CD8-positive, alpha-beta memory T cell (primary cell): ENCODE results near the gene BRI3. TPM values are rescaled to one million over a fixed set of nuclear protein-coding genes. Genes with fewer than 3 reads are reported as not detected.
A peak's percentile ranks its signal among the peaks of the same experiment; 100 is the strongest.
"Not testable (repeated sequence)": the region's sequence is repeated elsewhere in the genome, so short reads cannot be mapped to it uniquely, and the experiment has no call there.

Source experiments
- CTCF ChIA-PET: fragments of 350-600 bp; sonication (Branson Sonifier 250); formaldehyde crosslinking; loops from one replicate; lab custom pipeline; 2021; ENCODE audit warnings: antibody characterized with exemption; lab: Charles Lee
- POLR2A ChIA-PET: fragments of 350-600 bp; sonication (Branson Sonifier 250); formaldehyde crosslinking; loops from one replicate; lab custom pipeline; 2021; ENCODE audit warnings: antibody characterized with exemption; lab: Charles Lee
- DNase-seq, 5 donors: peaks; one replicate each; pipeline versions ENCODE4 v3.0.0 to v3.0.0-alpha.2; 2020 to 2022; ENCODE audit warnings: mixed read lengths in 1 of 5
- H3K27ac ChIP-seq: one replicate; pipeline ENCODE4 v1.7.0; 2013; ENCODE audit warnings: low read depth, mild to moderate bottlenecking, low read length, moderate library complexity
- H3K27me3 ChIP-seq: 2 replicates; pipeline ENCODE4 v1.7.0; 2013; ENCODE audit warnings: low read length, mild to moderate bottlenecking; ENCODE audit not compliant: insufficient read depth, poor library complexity, severe bottlenecking
- H3K36me3 ChIP-seq: 2 replicates; pipeline ENCODE4 v1.7.0; 2013; ENCODE audit warnings: mild to moderate bottlenecking, low read length, moderate library complexity; ENCODE audit not compliant: insufficient read depth
- H3K4me1 ChIP-seq: 2 replicates; pipeline ENCODE4 v1.7.0; 2013; ENCODE audit warnings: mild to moderate bottlenecking, low read length, moderate library complexity; ENCODE audit not compliant: insufficient read depth
- H3K4me3 ChIP-seq: 2 replicates; pipeline ENCODE4 v1.7.0; 2013; ENCODE audit warnings: mild to moderate bottlenecking, low read length
- H3K9me3 ChIP-seq: 2 replicates; pipeline ENCODE4 v1.7.0; 2013; ENCODE audit warnings: mild to moderate bottlenecking, low read length
- H3K27ac Mint-ChIP-seq, 8 donors: one replicate each; pipeline ENCODE4 v1.8.0; 2020 to 2021; ENCODE audit warnings: mixed read lengths in 8 of 8, mild to moderate bottlenecking in 6 of 8, inconsistent platforms in 3 of 8, moderate library complexity in 3 of 8
- H3K27me3 Mint-ChIP-seq, 2 donors: one replicate each; pipeline ENCODE4 v1.8.0; 2020 to 2021; ENCODE audit warnings: mixed read lengths in 2 of 2, mild to moderate bottlenecking in 1 of 2, moderate library complexity in 1 of 2
- H3K36me3 Mint-ChIP-seq, 3 donors: one replicate each; pipeline ENCODE4 v1.8.0; 2020 to 2021; ENCODE audit warnings: mixed read lengths in 3 of 3, inconsistent platforms in 1 of 3, mild to moderate bottlenecking in 1 of 3
- H3K4me1 Mint-ChIP-seq, 3 donors: one replicate each; pipeline ENCODE4 v1.8.0; 2020 to 2021; ENCODE audit warnings: mixed read lengths in 3 of 3, inconsistent platforms in 1 of 3, mild to moderate bottlenecking in 1 of 3
- H3K4me3 Mint-ChIP-seq, 7 donors: one replicate each; pipeline ENCODE4 v1.8.0; 2020 to 2021; ENCODE audit warnings: mixed read lengths in 7 of 7, mild to moderate bottlenecking in 6 of 7, moderate library complexity in 4 of 7, inconsistent platforms in 2 of 7
- H3K9me3 Mint-ChIP-seq, 5 donors: one replicate each; pipeline ENCODE4 v1.8.0; 2020 to 2022; ENCODE audit warnings: mixed read lengths in 5 of 5, mild to moderate bottlenecking in 3 of 5, moderate library complexity in 2 of 5, inconsistent platforms in 1 of 5
- polyA plus RNA-seq: library from polyadenylated mRNA; unstranded; fragments of 300-500 nt; fragmentation: Illumina TruSeq; gene quantifications from one replicate; pipeline ENCODE4 v1.2.3, GENCODE V29; 2021
- total RNA-seq, 2 experiments: library from RNA; stranded (reverse); gene quantifications; one replicate each; pipeline ENCODE4 v1.2.3, GENCODE V29; 2021

Gene BRI3
- total and polyA plus RNA-seq, 3 experiments from 2014 or later = 15.4 to 65.0 (median 58.4) TPM

DNA sequence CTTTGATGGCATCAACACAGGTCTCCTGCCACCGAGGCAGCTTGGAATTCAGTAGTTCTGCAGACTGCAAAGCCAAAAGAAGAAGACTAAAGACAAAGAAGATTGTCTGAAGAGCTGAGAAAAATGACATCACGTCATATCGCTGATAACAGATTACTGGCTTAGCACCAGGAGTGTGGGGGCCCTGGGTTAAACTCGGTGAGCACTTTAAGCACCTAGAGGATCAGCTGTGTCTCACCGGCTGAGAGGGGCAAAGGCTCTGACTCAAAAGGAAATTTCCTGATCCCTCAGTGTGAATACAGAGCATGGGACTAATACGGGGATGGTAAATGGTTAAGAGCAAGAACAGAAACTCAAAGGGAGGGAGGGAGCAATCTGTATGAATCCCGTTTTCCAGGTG is 30.7 kb downstream of the BRI3 start:
- H3K27ac Mint-ChIP-seq = no peak overlapping the region
- Histone ChIP-seq H3K36me3 (no peaks in the 10 kb centered on the region), H3K27ac (no peak overlapping the region), H3K27me3 (no peaks in the 10 kb centered on the region), H3K9me3 (no peaks in the 10 kb centered on the region), H3K4me3 (no peak overlapping the region), H3K4me1 (no peaks in the 10 kb centered on the region)
- H3K36me3 Mint-ChIP-seq = peaks cover 0 to 2% (median 0%) of the 10 kb centered on the region in 3 donors
- peaks cover 0 to 3% (median 0%) of the 10 kb centered on the region in 5 donors for H3K9me3 Mint-ChIP-seq
- H3K4me1 Mint-ChIP-seq = no peaks in the 10 kb centered on the region
- H3K27me3 Mint-ChIP-seq = no peaks in the 10 kb centered on the region
- H3K4me3 Mint-ChIP-seq = no peak overlapping the region
- DNase-seq = no peak
- POLR2A ChIA-PET = no interaction called here
- CTCF ChIA-PET = no interaction called here

- Mint-ChIP-seq H3K27ac (no peak overlapping the region), H3K36me3 (no peaks in the 10 kb centered on the region), H3K9me3 (peaks cover 0 to 3% (median 0%) of the 10 kb centered on the region in 5 donors), H3K4me1 (no peaks in the 10 kb centered on the region), H3K4me3 (no peak overlapping the region), H3K27me3 (peaks cover 0 to 4% of the 10 kb centered on the region in 2 donors)
- no peak overlapping the region for H3K27ac ChIP-seq
- H3K4me1 ChIP-seq = no peaks in the 10 kb centered on the region
- H3K4me3 ChIP-seq = no peak overlapping the region
- DNase-seq = no peak
- ChIA-PET POLR2A (no interaction called here), CTCF (no interaction called here)
- no peaks in the 10 kb centered on the region for H3K27me3 ChIP-seq
- H3K36me3 ChIP-seq = no peaks in the 10 kb centered on the region
- no peaks in the 10 kb centered on the region for H3K9me3 ChIP-seq
Measured at GRCh38 chr7:98314469-98314868, 33.0 kb downstream of the BRI3 start.

DNA sequence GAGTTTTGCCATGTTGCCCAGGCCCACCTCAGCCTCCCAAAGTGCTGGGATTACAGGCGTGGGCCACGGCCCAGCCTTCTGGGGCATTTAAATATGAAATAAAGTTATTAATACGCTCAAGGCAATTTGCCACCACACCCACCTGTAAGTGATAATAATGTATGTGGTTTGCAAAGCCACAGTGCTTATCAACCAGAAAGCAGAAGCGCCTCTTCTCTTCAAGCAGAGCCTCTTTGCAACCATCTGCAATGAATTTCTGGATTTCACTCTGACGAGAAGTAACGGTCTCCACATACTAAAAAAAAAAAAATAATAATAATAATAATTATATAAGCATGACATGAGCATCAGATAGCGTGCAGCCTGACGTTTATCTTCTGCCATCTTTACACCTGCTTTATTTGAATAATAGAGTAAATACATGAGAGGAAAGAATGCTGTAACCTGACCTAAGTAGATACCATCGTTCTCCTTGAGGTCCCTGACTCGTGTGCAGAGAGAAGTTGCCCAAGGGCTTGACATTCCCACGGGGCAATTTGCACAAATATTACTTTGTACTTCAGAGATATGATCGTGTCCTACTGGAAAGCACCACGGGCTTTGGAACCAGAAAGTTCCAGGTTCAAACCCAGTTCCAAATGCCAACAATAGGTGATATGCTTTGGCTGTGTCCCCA is 34.0 kb downstream of the BRI3 start:
- Histone ChIP-seq H3K27ac (no peak overlapping the region), H3K36me3 (no peaks in the 10 kb centered on the region), H3K4me1 (no peaks in the 10 kb centered on the region), H3K27me3 (no peaks in the 10 kb centered on the region), H3K9me3 (no peaks in the 10 kb centered on the region), H3K4me3 (no peak overlapping the region)
- CTCF ChIA-PET = no interaction called here
- Mint-ChIP-seq H3K4me1 (no peaks in the 10 kb centered on the region), H3K27ac (no peak overlapping the region), H3K27me3 (peaks cover 0 to 4% of the 10 kb centered on the region in 2 donors), H3K36me3 (no peaks in the 10 kb centered on the region), H3K4me3 (no peak overlapping the region), H3K9me3 (peaks cover 0 to 3% (median 0%) of the 10 kb centered on the region in 5 donors)
- DNase-seq = no peak
- POLR2A ChIA-PET = no interaction called here

DNA sequence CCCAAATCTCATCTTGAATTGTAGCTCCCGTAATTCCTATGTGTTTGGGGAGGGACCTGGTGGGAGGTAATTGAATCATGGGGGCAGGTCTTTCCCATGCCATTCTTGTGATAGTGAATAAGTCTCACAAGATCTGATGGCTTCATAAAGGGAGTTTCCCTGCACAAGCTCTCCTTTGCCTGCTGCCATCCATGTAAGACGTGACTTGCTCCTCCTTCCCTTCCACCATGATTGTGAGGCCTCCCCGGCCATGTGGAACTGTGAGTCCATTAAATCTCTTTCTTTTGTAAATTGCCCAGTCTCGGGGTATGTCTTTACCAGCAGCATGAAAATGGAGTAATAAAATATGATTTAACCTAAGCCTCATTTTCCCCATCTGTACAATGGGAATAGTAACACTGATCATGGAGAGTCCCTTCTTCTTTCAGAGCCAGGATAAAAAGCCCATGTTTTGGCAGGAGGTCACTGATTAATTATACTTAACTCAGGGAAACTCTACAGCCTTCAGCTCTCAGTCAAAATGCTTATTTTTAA is 34.6 kb downstream of the BRI3 start:
- H3K36me3 ChIP-seq, H3K4me3 ChIP-seq, H3K4me1 ChIP-seq, H3K9me3 Mint-ChIP-seq, H3K27me3 Mint-ChIP-seq, H3K4me3 Mint-ChIP-seq, DNase-seq, CTCF ChIA-PET, H3K27me3 ChIP-seq, POLR2A ChIA-PET, H3K27ac Mint-ChIP-seq, H3K9me3 ChIP-seq, H3K4me1 Mint-ChIP-seq, H3K36me3 Mint-ChIP-seq, H3K27ac ChIP-seq: not testable (repeated sequence)

GRCh38 chr7:98317366-98318040 is 36.0 kb downstream of the BRI3 start:
- H3K27ac ChIP-seq = no peak overlapping the region
- H3K27me3 ChIP-seq = no peaks in the 10 kb centered on the region
- peak overlapping the region in 1 of 8 donors; percentile 51 for H3K27ac Mint-ChIP-seq
- ChIA-PET POLR2A (no interaction called here), CTCF (no interaction called here)
- H3K36me3 ChIP-seq = no peaks in the 10 kb centered on the region
- H3K27me3 Mint-ChIP-seq = peaks cover 2 to 16% of the 10 kb centered on the region in 2 donors
- peaks cover 0 to 3% (median 0%) of the 10 kb centered on the region in 5 donors for H3K9me3 Mint-ChIP-seq
- no peak overlapping the region for H3K4me3 Mint-ChIP-seq
- no peak for DNase-seq
- no peaks in the 10 kb centered on the region for H3K4me1 Mint-ChIP-seq
- H3K4me1 ChIP-seq = no peaks in the 10 kb centered on the region
- H3K4me3 ChIP-seq = no peak overlapping the region
- no peaks in the 10 kb centered on the region for H3K36me3 Mint-ChIP-seq
- no peaks in the 10 kb centered on the region for H3K9me3 ChIP-seq

- H3K27ac Mint-ChIP-seq = no peak overlapping the region
- no peaks in the 10 kb centered on the region for H3K9me3 ChIP-seq
- peaks cover 15 to 29% of the 10 kb centered on the region in 2 donors for H3K27me3 Mint-ChIP-seq
- ChIA-PET CTCF (no interaction called here), POLR2A (no interaction called here)
- H3K36me3 ChIP-seq = no peaks in the 10 kb centered on the region
- H3K4me3 Mint-ChIP-seq = no peak overlapping the region
- H3K4me1 ChIP-seq = no peaks in the 10 kb centered on the region
- DNase-seq = no peak
- H3K27ac ChIP-seq = no peak overlapping the region
- no peaks in the 10 kb centered on the region for H3K27me3 ChIP-seq
- no peaks in the 10 kb centered on the region for H3K36me3 Mint-ChIP-seq
- no peaks in the 10 kb centered on the region for H3K4me1 Mint-ChIP-seq
- peaks cover 0 to 3% (median 0%) of the 10 kb centered on the region in 5 donors for H3K9me3 Mint-ChIP-seq
- H3K4me3 ChIP-seq = no peak overlapping the region
Measured at GRCh38 chr7:98319176-98319575, 37.7 kb downstream of the BRI3 start.

GRCh38 chr7:98321301-98321700 is 39.8 kb downstream of the BRI3 start:
- Histone ChIP-seq H3K4me1 (no peaks in the 10 kb centered on the region), H3K9me3 (no peaks in the 10 kb centered on the region), H3K27ac (no peak overlapping the region), H3K27me3 (no peaks in the 10 kb centered on the region), H3K36me3 (no peaks in the 10 kb centered on the region), H3K4me3 (no peak overlapping the region)
- ChIA-PET CTCF (no interaction called here), POLR2A (no interaction called here)
- no peaks in the 10 kb centered on the region for H3K36me3 Mint-ChIP-seq
- no peaks in the 10 kb centered on the region for H3K4me1 Mint-ChIP-seq
- H3K27me3 Mint-ChIP-seq = peaks cover 15 to 36% of the 10 kb centered on the region in 2 donors
- no peak for DNase-seq
- H3K27ac Mint-ChIP-seq = no peak overlapping the region
- H3K9me3 Mint-ChIP-seq = no peaks in the 10 kb centered on the region
- no peak overlapping the region for H3K4me3 Mint-ChIP-seq
